Parathyroid adenoma (tissue), 2 donors: ENCODE measurements around the gene CNTNAP2.

Source experiments
- H2AFZ ChIP-seq: fragments of 300-600 bp; sonication (generic); one replicate; pipeline ENCODE4 v1.7.0; 2017; ENCODE audit warnings: antibody characterized with exemption, mild to moderate bottlenecking
- H3K27ac ChIP-seq: fragments of 300-600 bp; sonication (generic); one replicate; pipeline ENCODE4 v1.7.0; 2017
- H3K27me3 ChIP-seq: fragments of 300-600 bp; sonication (generic); one replicate; pipeline ENCODE4 v1.7.0; 2017; ENCODE audit warnings: low read length; ENCODE audit not compliant: control insufficient read depth, insufficient read depth
- H3K36me3 ChIP-seq: fragments of 300-600 bp; sonication (generic); one replicate; pipeline ENCODE4 v1.7.0; 2017; ENCODE audit warnings: low read length; ENCODE audit not compliant: control insufficient read depth, insufficient read depth
- H3K4me1 ChIP-seq: fragments of 300-600 bp; sonication (generic); one replicate; pipeline ENCODE4 v1.7.0; 2017; ENCODE audit warnings: control low read depth
- H3K4me2 ChIP-seq: fragments of 300-600 bp; sonication (generic); one replicate; pipeline ENCODE4 v1.7.0; 2017; ENCODE audit warnings: low read length
- H3K4me3 ChIP-seq: fragments of 300-600 bp; sonication (generic); one replicate; pipeline ENCODE4 v1.7.0; 2017; ENCODE audit warnings: low read depth, low read length
- H3K79me2 ChIP-seq: fragments of 300-600 bp; sonication (generic); one replicate; pipeline ENCODE4 v1.7.0; 2017; ENCODE audit warnings: control low read depth
- H3K9ac ChIP-seq: fragments of 300-600 bp; sonication (generic); one replicate; pipeline ENCODE4 v1.7.0; 2017; ENCODE audit warnings: mild to moderate bottlenecking
- H3K9me3 ChIP-seq: fragments of 300-600 bp; sonication (generic); one replicate; pipeline ENCODE4 v1.7.0; 2017; ENCODE audit warnings: low read length; ENCODE audit not compliant: control insufficient read depth
- CTCF ChIP-seq: fragments of 300-600 bp; sonication (generic); IDR thresholded peaks from one replicate; pipeline ENCODE4 v1.7.0; 2017; ENCODE audit warnings: antibody characterized with exemption, mild to moderate bottlenecking
- donor health status: primary hyperparathyroidism.

The CNTNAP2 gene

GRCh38 chr7:147540743-147541142 is 1424.1 kb downstream of the CNTNAP2 start:
- Histone ChIP-seq H3K4me3 (no peak overlapping the region), H3K4me1 (no peaks in the 10 kb centered on the region), H2AFZ (no peak overlapping the region), H3K79me2 (no peaks in the 10 kb centered on the region), H3K9ac (no peak overlapping the region), H3K9me3 (no peaks in the 10 kb centered on the region), H3K36me3 (no peaks in the 10 kb centered on the region), H3K4me2 (no peak overlapping the region), H3K27ac (no peak overlapping the region), H3K27me3 (no peaks in the 10 kb centered on the region)
- TF ChIP-seq CTCF = no peak

GRCh38 chr7:147541261-147541660 is 1424.7 kb downstream of the CNTNAP2 start:
- TF ChIP-seq CTCF = no peak
- H2AFZ ChIP-seq = no peak overlapping the region
- no peak overlapping the region for H3K9ac ChIP-seq
- H3K4me2 ChIP-seq = no peak overlapping the region
- no peaks in the 10 kb centered on the region for H3K27me3 ChIP-seq
- no peaks in the 10 kb centered on the region for H3K36me3 ChIP-seq
- no peaks in the 10 kb centered on the region for H3K79me2 ChIP-seq
- no peak overlapping the region for H3K4me3 ChIP-seq
- no peaks in the 10 kb centered on the region for H3K9me3 ChIP-seq
- no peaks in the 10 kb centered on the region for H3K4me1 ChIP-seq
- no peak overlapping the region for H3K27ac ChIP-seq

- H3K4me2 ChIP-seq = no peak overlapping the region
- no peak overlapping the region for H3K4me3 ChIP-seq
Measured at GRCh38 chr7:147547252-147547897, 1430.8 kb downstream of the CNTNAP2 start.

GRCh38 chr7:147556317-147556716 is 1439.7 kb downstream of the CNTNAP2 start:
- Histone ChIP-seq H3K27ac (no peak overlapping the region), H3K79me2 (no peaks in the 10 kb centered on the region), H3K9me3 (no peaks in the 10 kb centered on the region), H3K4me2 (no peak overlapping the region), H2AFZ (no peak overlapping the region), H3K4me3 (no peak overlapping the region), H3K9ac (no peak overlapping the region), H3K36me3 (no peaks in the 10 kb centered on the region), H3K4me1 (no peaks in the 10 kb centered on the region), H3K27me3 (no peaks in the 10 kb centered on the region)
- no peak for TF ChIP-seq CTCF

More at GRCh38 chr7:147547252-147547897, 1430.8 kb downstream of the CNTNAP2 start:
- no peak for TF ChIP-seq CTCF
- H3K4me1 ChIP-seq = no peaks in the 10 kb centered on the region
- no peak overlapping the region for H3K27ac ChIP-seq
- no peak overlapping the region for H2AFZ ChIP-seq
- H3K79me2 ChIP-seq = no peaks in the 10 kb centered on the region
- H3K36me3 ChIP-seq = no peaks in the 10 kb centered on the region
- H3K9me3 ChIP-seq = no peaks in the 10 kb centered on the region
- H3K9ac ChIP-seq = no peak overlapping the region
- H3K27me3 ChIP-seq = no peaks in the 10 kb centered on the region

- no peak for TF ChIP-seq CTCF
- Histone ChIP-seq H2AFZ (no peak overlapping the region), H3K4me3 (no peak overlapping the region), H3K4me1 (no peaks in the 10 kb centered on the region), H3K79me2 (no peaks in the 10 kb centered on the region), H3K27ac (no peak overlapping the region), H3K36me3 (no peaks in the 10 kb centered on the region), H3K9me3 (no peaks in the 10 kb centered on the region), H3K9ac (no peak overlapping the region), H3K27me3 (no peaks in the 10 kb centered on the region), H3K4me2 (no peak overlapping the region)
Measured at GRCh38 chr7:147563669-147564068, 1447.1 kb downstream of the CNTNAP2 start.
